H9 (cell line): ENCODE measurements around the gene MCF2L. TPM values are rescaled to one million over a fixed set of nuclear protein-coding genes. Genes with fewer than 3 reads are reported as not detected.

Experiments
- DNase-seq: peaks from one replicate; pipeline ENCODE4 v3.0.0-alpha.2; 2017
- H2AFZ ChIP-seq: one replicate; pipeline ENCODE4 v1.6.1; 2013; ENCODE audit warnings: mild to moderate bottlenecking, low read length, control low read depth, moderate library complexity
- H2AK5ac ChIP-seq: 2 replicates; pipeline ENCODE4 v1.6.1; 2013; ENCODE audit warnings: low read length, control low read depth, mixed read lengths; ENCODE audit not compliant: insufficient read length
- H2BK120ac ChIP-seq: one replicate; pipeline ENCODE4 v1.6.1; 2013; ENCODE audit warnings: low read depth, mild to moderate bottlenecking, low read length, control low read depth, inconsistent platforms; ENCODE audit not compliant: poor library complexity, severe bottlenecking
- H2BK12ac ChIP-seq: 2 replicates; pipeline ENCODE4 v1.6.1; 2013; ENCODE audit warnings: low read length, control low read depth, mixed read lengths, low read depth; ENCODE audit not compliant: insufficient read length
- H2BK15ac ChIP-seq: 2 replicates; pipeline ENCODE4 v1.6.1; 2013; ENCODE audit warnings: low read depth, low read length, control low read depth
- H2BK20ac ChIP-seq: one replicate; pipeline ENCODE4 v1.6.1; 2013; ENCODE audit warnings: low read depth, mild to moderate bottlenecking, low read length, control low read depth, inconsistent platforms; ENCODE audit not compliant: poor library complexity, severe bottlenecking
- H2BK5ac ChIP-seq: 2 replicates; pipeline ENCODE4 v1.6.1; 2013; ENCODE audit warnings: low read length, control low read depth, mixed read lengths; ENCODE audit not compliant: insufficient read length
- H3K14ac ChIP-seq: 2 replicates; pipeline ENCODE4 v1.6.1; 2013; ENCODE audit warnings: low read length, control low read depth; ENCODE audit not compliant: insufficient read depth
- H3K18ac ChIP-seq: 2 replicates; pipeline ENCODE4 v1.6.1; 2013; ENCODE audit warnings: low read depth, mild to moderate bottlenecking, mixed read lengths, low read length, control low read depth; ENCODE audit not compliant: insufficient read length
- H3K23ac ChIP-seq: 2 replicates; pipeline ENCODE4 v1.6.1; 2013; ENCODE audit warnings: low read length, control low read depth, mixed read lengths, low read depth; ENCODE audit not compliant: insufficient read length
- H3K23me2 ChIP-seq: 2 replicates; pipeline ENCODE4 v1.6.1; 2013; ENCODE audit warnings: low read depth, mild to moderate bottlenecking, mixed read lengths, low read length, control low read depth; ENCODE audit not compliant: insufficient read length, poor library complexity, severe bottlenecking
- H3K27ac ChIP-seq: 2 replicates; pipeline ENCODE4 v1.5.1; 2013; ENCODE audit warnings: low read length, control low read depth, mixed read lengths, low read depth; ENCODE audit not compliant: insufficient read length
- H3K27me3 ChIP-seq: 2 replicates; pipeline ENCODE4 v1.6.1; 2013; ENCODE audit warnings: low read length, control low read depth, inconsistent platforms; ENCODE audit not compliant: insufficient read depth
- H3K4ac ChIP-seq: 2 replicates; pipeline ENCODE4 v1.6.1; 2013; ENCODE audit warnings: low read depth, mild to moderate bottlenecking, control low read depth, inconsistent platforms, low read length, moderate library complexity
- H3K4me1 ChIP-seq: 2 replicates; pipeline ENCODE4 v1.6.1; 2013; ENCODE audit warnings: low read length, control low read depth, inconsistent platforms; ENCODE audit not compliant: insufficient read depth
- H3K4me2 ChIP-seq: 2 replicates; pipeline ENCODE4 v1.6.1; 2013; ENCODE audit warnings: low read length, control low read depth, mixed read lengths; ENCODE audit not compliant: insufficient read length, insufficient read depth
- H3K56ac ChIP-seq: 2 replicates; pipeline ENCODE4 v1.6.1; 2013; ENCODE audit warnings: low read depth, mild to moderate bottlenecking, mixed read lengths, low read length, control low read depth; ENCODE audit not compliant: insufficient read length
- H3K79me1 ChIP-seq: 2 replicates; pipeline ENCODE4 v1.6.1; 2013; ENCODE audit warnings: low read depth, mild to moderate bottlenecking, moderate library complexity, low read length, control low read depth, inconsistent platforms; ENCODE audit not compliant: insufficient read depth, poor library complexity, severe bottlenecking
- H3K79me2 ChIP-seq: 2 replicates; pipeline ENCODE4 v1.6.1; 2013; ENCODE audit warnings: low read length, control low read depth, inconsistent platforms; ENCODE audit not compliant: insufficient read depth
- H3K9ac ChIP-seq: 2 replicates; pipeline ENCODE4 v1.6.1; 2013; ENCODE audit warnings: low read length, control low read depth, mixed read lengths; ENCODE audit not compliant: insufficient read length; ENCODE audit errors: extremely low read depth
- H3K9me3 ChIP-seq: one replicate; pipeline ENCODE4 v1.6.1; 2013; ENCODE audit warnings: low read depth, low read length, inconsistent platforms; ENCODE audit not compliant: control insufficient read depth
- H3T11ph ChIP-seq: one replicate; pipeline ENCODE4 v1.6.1; 2013; ENCODE audit warnings: mild to moderate bottlenecking, low read length, control low read depth, inconsistent platforms
- H4K20me1 ChIP-seq: one replicate; pipeline ENCODE4 v1.6.1; 2013; ENCODE audit not compliant: control insufficient read depth, insufficient read length, insufficient read depth
- H4K5ac ChIP-seq: 2 replicates; pipeline ENCODE4 v1.6.1; 2013; ENCODE audit warnings: low read depth, mild to moderate bottlenecking, mixed read lengths, low read length, control low read depth; ENCODE audit not compliant: insufficient read length
- H4K8ac ChIP-seq: replicated peaks from 2 replicates; pipeline ENCODE4 v1.6.1; 2013; ENCODE audit warnings: low read length, control low read depth, mixed read lengths, low read depth; ENCODE audit not compliant: insufficient read length
- H4K91ac ChIP-seq: 2 replicates; pipeline ENCODE4 v1.6.1; 2013; ENCODE audit warnings: low read depth, mild to moderate bottlenecking, moderate library complexity, mixed read lengths, low read length, control low read depth; ENCODE audit not compliant: insufficient read length
- H3K27ac Mint-ChIP-seq, 3 experiments: 2 replicates in 2 of 3; 3 replicates in 1 of 3; pipeline ENCODE4 v1.8.0; 2020 to 2021; ENCODE audit warnings: mixed read lengths in 3 of 3, mild to moderate bottlenecking in 1 of 3, moderate library complexity in 1 of 3
- H3K27me3 Mint-ChIP-seq: 2 replicates; pipeline ENCODE4 v1.8.0; 2021; ENCODE audit warnings: low read depth, mild to moderate bottlenecking, moderate library complexity, mixed read lengths
- H3K36me3 Mint-ChIP-seq, 3 experiments: 2 replicates in 2 of 3; 3 replicates in 1 of 3; pipeline ENCODE4 v1.8.0; 2020 to 2021; ENCODE audit warnings: low read depth in 3 of 3, mixed read lengths in 3 of 3; ENCODE audit not compliant: insufficient read depth in 1 of 3
- H3K4me1 Mint-ChIP-seq, 2 experiments: 2 replicates each; pipeline ENCODE4 v1.8.0; 2020; ENCODE audit warnings: mixed read lengths in 2 of 2
- H3K4me3 Mint-ChIP-seq, 2 experiments: 2 replicates in 1 of 2; 3 replicates in 1 of 2; pipeline ENCODE4 v1.8.0; 2020 to 2021; ENCODE audit warnings: mild to moderate bottlenecking in 2 of 2, mixed read lengths in 2 of 2, moderate library complexity in 1 of 2
- H3K9me3 Mint-ChIP-seq, 2 experiments: 2 replicates in 1 of 2; 3 replicates in 1 of 2; pipeline ENCODE4 v1.8.0; 2020; ENCODE audit warnings: mild to moderate bottlenecking in 2 of 2, mixed read lengths in 2 of 2, moderate library complexity in 1 of 2
- CTCF ChIP-seq: fragments of 200-600 bp; sonication (generic); conservative IDR thresholded peaks from 3 replicates; pipeline ENCODE4 v1.8.0; 2021; ENCODE audit warnings: antibody characterized with exemption, mild to moderate bottlenecking
- WGBS: extraction: QIAGEN DNeasy Blood & Tissue Kit; methylation state at CpG from one replicate; pipeline ENCODE4 v1.1.7; 2013; ENCODE audit warnings: missing lambda C conversion rate, low lambda C conversion rate, mixed read lengths; ENCODE audit not compliant: insufficient read length; ENCODE audit errors: extremely low coverage; 5-methylcytosine and 5-hydroxymethylcytosine counted together
- total RNA-seq: library from RNA; stranded (reverse); gene quantifications from 2 replicates; pipeline ENCODE4 v1.2.1, GENCODE V29; 2021

Gene MCF2L
- total RNA-seq, 1 experiment from 2014 or later: 18.5 TPM

- Mint-ChIP-seq H3K36me3 (no peaks in the 10 kb centered on the region), H3K4me1 (peaks cover 0 to 13% of the 10 kb centered on the region in 2 experiments; a peak in 1 of 4 replicates), H3K4me3 (no peak overlapping the region), H3K27ac (peak overlapping the region in 1 of 3 experiments; percentile 40; a peak in 1 of 7 replicates), H3K27me3 (peaks cover 3% of the 10 kb centered on the region; the same call in 1 of the 2 replicates), H3K9me3 (no peaks in the 10 kb centered on the region; a peak in 1 of 5 replicates)
- no peak overlapping the region for H4K5ac ChIP-seq
- H3K14ac ChIP-seq: no peak overlapping the region; the same call in 1 of the 2 replicates
- H3K9ac ChIP-seq: no peak overlapping the region
- DNase-seq: no peak
- H2AK5ac ChIP-seq: no peak overlapping the region
- no peaks in the 10 kb centered on the region for H3K79me1 ChIP-seq
- no peaks in the 10 kb centered on the region for H3K79me2 ChIP-seq
- no peaks in the 10 kb centered on the region for H3K9me3 ChIP-seq
- no peaks in the 10 kb centered on the region for H3K4me1 ChIP-seq
- no peak overlapping the region for H3T11ph ChIP-seq
- no peak for TF ChIP-seq CTCF
- H2BK15ac ChIP-seq: no peak overlapping the region
- H3K27me3 ChIP-seq: no peaks in the 10 kb centered on the region
- H2BK5ac ChIP-seq: no peak overlapping the region
- no peak overlapping the region for H3K23ac ChIP-seq
- no peak overlapping the region for H4K91ac ChIP-seq
- H2BK120ac ChIP-seq: no peak overlapping the region
- no peak overlapping the region for H2BK12ac ChIP-seq
- H2BK20ac ChIP-seq: no peak overlapping the region
- no peak overlapping the region for H3K4me2 ChIP-seq
- no peaks in the 10 kb centered on the region for H3K23me2 ChIP-seq
- no peak overlapping the region for H2AFZ ChIP-seq
- H3K4ac ChIP-seq: no peak overlapping the region
- no peak overlapping the region for H3K18ac ChIP-seq
- no peak overlapping the region for H3K27ac ChIP-seq
- no peaks in the 10 kb centered on the region for H4K20me1 ChIP-seq
- H4K8ac ChIP-seq: no peak overlapping the region
- no peak overlapping the region for H3K56ac ChIP-seq
- no CpG with 5 or more reads among the region's 30 CpGs for WGBS
These were observed 28.4 kb downstream of the MCF2L start for GRCh38 chr13:112997188-112998130.
